GM12878 (cell line): ENCODE measurements around the gene DNAI2. TPM values are rescaled to one million over a fixed set of nuclear protein-coding genes. Genes with fewer than 3 reads are reported as not detected.
A peak's percentile ranks its signal among the peaks of the same experiment; 100 is the strongest.

Experiments
- CHD2 ChIP-seq: IDR thresholded peaks from 2 replicates; pipeline ENCODE4 v1.6.1; 2011; ENCODE audit warnings: low read depth, low read length, improper control_type of control experiment, borderline replicate concordance
- DPF2 ChIP-seq: fragments of 450-650 bp; IDR thresholded peaks from 2 replicates; pipeline ENCODE4 v1.6.1; 2017; ENCODE audit warnings: mild to moderate bottlenecking
- IKZF2 ChIP-seq, 2 experiments: fragments of 450-650 bp; IDR thresholded peaks; 2 replicates each; pipeline ENCODE4 v1.6.1; 2017; ENCODE audit warnings: mild to moderate bottlenecking in 2 of 2, moderate library complexity in 2 of 2
- RAD21 ChIP-seq: IDR thresholded peaks from 2 replicates; pipeline ENCODE4 v1.6.1; 2011; ENCODE audit warnings: mild to moderate bottlenecking, low read depth, low read length, moderate library complexity; ENCODE audit not compliant: insufficient read depth
- ZBED1 ChIP-seq: IDR thresholded peaks from 2 replicates; pipeline ENCODE4 v1.6.1; 2016; ENCODE audit warnings: borderline replicate concordance
- polyA plus RNA-seq, 11 experiments: library from polyadenylated mRNA; depleted of rRNA in 4 of 11; unstranded in 6 of 11; stranded (reverse) in 5 of 11; fragments of >200 nt; fragmentation: Nextera tagmentation in 4 of 11; fragmentation: Illumina TruSeq in 1 of 11; extraction: Ambion mirVana in 4 of 11; extraction: Trizol in 1 of 11; gene quantifications; 1 replicate in 1 of 11; 2 replicates in 10 of 11; pipeline versions ENCODE4 v1.2.1 to v1.2.3, GENCODE V29; 2011 to 2016; ENCODE audit warnings: inconsistent platforms in 2 of 11, missing spikeins in 2 of 11, low read depth in 1 of 11
- total RNA-seq, 4 experiments: library from RNA; depleted of rRNA in 3 of 4; stranded (reverse); fragments of >200 nt in 3 of 4; fragmentation: Illumina TruSeq in 1 of 4; extraction: Trizol in 1 of 4; gene quantifications; 2 replicates each; pipeline versions ENCODE4 v1.2.1 to v1.2.3, GENCODE V29; 2013 to 2021
- TF ChIP-seq, protein P1 (sequence below): fragments of 150-350 bp; IDR thresholded peaks from 2 replicates; pipeline ENCODE4 v1.6.1; 2016; ENCODE audit warnings: low read depth, low read length
- TF ChIP-seq, protein P2 (sequence below): fragments of 450-650 bp; IDR thresholded peaks from 2 replicates; pipeline ENCODE4 v1.6.1; 2017; ENCODE audit warnings: low read depth, mild to moderate bottlenecking, moderate library complexity
- TF ChIP-seq, protein P3 (sequence below): fragments of 450-650 bp; IDR thresholded peaks from 2 replicates; pipeline ENCODE4 v1.6.1; 2017; ENCODE audit warnings: mild to moderate bottlenecking, moderate library complexity
- TF ChIP-seq, protein P4 (sequence below): IDR thresholded peaks from 2 replicates; pipeline ENCODE4 v1.6.1; 2012; ENCODE audit warnings: mild to moderate bottlenecking, low read depth, low read length

DNAI2 gene
- total and polyA plus RNA-seq, 10 of the 15 experiments (the other 5 are each of a cell fraction or from before 2014, with no cell fraction given): 0.04 to 1.8 (median 0.13) TPM

DNA sequence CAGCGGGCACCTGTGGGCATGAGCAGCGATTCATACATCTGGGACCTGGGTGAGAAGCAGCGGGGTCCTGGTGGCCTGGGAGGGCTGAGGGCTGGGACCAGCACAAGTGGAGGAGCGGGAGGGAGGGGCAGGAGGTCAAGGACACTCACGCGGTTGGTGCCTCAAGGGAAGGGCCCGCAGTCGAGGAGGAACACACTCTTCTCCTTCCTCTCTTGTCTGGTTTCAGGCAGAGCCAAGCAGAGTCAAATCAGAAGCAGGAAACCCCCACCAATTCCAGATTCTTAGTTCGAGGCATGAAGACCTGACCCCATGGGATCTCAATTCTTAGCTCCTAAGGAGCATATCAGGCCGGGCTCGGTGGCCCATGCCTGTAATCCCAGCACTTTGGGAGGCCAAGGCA is 15.7 kb downstream of the DNAI2 start (continued):
- TF ChIP-seq, protein P1, sequence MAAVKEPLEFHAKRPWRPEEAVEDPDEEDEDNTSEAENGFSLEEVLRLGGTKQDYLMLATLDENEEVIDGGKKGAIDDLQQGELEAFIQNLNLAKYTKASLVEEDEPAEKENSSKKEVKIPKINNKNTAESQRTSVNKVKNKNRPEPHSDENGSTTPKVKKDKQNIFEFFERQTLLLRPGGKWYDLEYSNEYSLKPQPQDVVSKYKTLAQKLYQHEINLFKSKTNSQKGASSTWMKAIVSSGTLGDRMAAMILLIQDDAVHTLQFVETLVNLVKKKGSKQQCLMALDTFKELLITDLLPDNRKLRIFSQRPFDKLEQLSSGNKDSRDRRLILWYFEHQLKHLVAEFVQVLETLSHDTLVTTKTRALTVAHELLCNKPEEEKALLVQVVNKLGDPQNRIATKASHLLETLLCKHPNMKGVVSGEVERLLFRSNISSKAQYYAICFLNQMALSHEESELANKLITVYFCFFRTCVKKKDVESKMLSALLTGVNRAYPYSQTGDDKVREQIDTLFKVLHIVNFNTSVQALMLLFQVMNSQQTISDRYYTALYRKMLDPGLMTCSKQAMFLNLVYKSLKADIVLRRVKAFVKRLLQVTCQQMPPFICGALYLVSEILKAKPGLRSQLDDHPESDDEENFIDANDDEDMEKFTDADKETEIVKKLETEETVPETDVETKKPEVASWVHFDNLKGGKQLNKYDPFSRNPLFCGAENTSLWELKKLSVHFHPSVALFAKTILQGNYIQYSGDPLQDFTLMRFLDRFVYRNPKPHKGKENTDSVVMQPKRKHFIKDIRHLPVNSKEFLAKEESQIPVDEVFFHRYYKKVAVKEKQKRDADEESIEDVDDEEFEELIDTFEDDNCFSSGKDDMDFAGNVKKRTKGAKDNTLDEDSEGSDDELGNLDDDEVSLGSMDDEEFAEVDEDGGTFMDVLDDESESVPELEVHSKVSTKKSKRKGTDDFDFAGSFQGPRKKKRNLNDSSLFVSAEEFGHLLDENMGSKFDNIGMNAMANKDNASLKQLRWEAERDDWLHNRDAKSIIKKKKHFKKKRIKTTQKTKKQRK: no peak
- TF ChIP-seq, protein P2, sequence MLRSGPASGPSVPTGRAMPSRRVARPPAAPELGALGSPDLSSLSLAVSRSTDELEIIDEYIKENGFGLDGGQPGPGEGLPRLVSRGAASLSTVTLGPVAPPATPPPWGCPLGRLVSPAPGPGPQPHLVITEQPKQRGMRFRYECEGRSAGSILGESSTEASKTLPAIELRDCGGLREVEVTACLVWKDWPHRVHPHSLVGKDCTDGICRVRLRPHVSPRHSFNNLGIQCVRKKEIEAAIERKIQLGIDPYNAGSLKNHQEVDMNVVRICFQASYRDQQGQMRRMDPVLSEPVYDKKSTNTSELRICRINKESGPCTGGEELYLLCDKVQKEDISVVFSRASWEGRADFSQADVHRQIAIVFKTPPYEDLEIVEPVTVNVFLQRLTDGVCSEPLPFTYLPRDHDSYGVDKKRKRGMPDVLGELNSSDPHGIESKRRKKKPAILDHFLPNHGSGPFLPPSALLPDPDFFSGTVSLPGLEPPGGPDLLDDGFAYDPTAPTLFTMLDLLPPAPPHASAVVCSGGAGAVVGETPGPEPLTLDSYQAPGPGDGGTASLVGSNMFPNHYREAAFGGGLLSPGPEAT: peak; percentile 87
- TF ChIP-seq RAD21: no peak
- peak; percentile 64 for TF ChIP-seq DPF2
- no peak for TF ChIP-seq ZBED1
- TF ChIP-seq, protein P3, sequence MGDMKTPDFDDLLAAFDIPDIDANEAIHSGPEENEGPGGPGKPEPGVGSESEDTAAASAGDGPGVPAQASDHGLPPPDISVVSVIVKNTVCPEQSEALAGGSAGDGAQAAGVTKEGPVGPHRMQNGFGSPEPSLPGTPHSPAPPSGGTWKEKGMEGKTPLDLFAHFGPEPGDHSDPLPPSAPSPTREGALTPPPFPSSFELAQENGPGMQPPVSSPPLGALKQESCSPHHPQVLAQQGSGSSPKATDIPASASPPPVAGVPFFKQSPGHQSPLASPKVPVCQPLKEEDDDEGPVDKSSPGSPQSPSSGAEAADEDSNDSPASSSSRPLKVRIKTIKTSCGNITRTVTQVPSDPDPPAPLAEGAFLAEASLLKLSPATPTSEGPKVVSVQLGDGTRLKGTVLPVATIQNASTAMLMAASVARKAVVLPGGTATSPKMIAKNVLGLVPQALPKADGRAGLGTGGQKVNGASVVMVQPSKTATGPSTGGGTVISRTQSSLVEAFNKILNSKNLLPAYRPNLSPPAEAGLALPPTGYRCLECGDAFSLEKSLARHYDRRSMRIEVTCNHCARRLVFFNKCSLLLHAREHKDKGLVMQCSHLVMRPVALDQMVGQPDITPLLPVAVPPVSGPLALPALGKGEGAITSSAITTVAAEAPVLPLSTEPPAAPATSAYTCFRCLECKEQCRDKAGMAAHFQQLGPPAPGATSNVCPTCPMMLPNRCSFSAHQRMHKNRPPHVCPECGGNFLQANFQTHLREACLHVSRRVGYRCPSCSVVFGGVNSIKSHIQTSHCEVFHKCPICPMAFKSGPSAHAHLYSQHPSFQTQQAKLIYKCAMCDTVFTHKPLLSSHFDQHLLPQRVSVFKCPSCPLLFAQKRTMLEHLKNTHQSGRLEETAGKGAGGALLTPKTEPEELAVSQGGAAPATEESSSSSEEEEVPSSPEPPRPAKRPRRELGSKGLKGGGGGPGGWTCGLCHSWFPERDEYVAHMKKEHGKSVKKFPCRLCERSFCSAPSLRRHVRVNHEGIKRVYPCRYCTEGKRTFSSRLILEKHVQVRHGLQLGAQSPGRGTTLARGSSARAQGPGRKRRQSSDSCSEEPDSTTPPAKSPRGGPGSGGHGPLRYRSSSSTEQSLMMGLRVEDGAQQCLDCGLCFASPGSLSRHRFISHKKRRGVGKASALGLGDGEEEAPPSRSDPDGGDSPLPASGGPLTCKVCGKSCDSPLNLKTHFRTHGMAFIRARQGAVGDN: peak; percentile 85
- peak; percentile 73 to 78; a peak in 3 of 4 replicates for TF ChIP-seq IKZF2 (IDR thresholded peaks at IDR 0.05)
- TF ChIP-seq, protein P4, sequence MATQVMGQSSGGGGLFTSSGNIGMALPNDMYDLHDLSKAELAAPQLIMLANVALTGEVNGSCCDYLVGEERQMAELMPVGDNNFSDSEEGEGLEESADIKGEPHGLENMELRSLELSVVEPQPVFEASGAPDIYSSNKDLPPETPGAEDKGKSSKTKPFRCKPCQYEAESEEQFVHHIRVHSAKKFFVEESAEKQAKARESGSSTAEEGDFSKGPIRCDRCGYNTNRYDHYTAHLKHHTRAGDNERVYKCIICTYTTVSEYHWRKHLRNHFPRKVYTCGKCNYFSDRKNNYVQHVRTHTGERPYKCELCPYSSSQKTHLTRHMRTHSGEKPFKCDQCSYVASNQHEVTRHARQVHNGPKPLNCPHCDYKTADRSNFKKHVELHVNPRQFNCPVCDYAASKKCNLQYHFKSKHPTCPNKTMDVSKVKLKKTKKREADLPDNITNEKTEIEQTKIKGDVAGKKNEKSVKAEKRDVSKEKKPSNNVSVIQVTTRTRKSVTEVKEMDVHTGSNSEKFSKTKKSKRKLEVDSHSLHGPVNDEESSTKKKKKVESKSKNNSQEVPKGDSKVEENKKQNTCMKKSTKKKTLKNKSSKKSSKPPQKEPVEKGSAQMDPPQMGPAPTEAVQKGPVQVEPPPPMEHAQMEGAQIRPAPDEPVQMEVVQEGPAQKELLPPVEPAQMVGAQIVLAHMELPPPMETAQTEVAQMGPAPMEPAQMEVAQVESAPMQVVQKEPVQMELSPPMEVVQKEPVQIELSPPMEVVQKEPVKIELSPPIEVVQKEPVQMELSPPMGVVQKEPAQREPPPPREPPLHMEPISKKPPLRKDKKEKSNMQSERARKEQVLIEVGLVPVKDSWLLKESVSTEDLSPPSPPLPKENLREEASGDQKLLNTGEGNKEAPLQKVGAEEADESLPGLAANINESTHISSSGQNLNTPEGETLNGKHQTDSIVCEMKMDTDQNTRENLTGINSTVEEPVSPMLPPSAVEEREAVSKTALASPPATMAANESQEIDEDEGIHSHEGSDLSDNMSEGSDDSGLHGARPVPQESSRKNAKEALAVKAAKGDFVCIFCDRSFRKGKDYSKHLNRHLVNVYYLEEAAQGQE: no peak
- TF ChIP-seq CHD2: 0 out of 2 replicates have a peak, but pooled peaks have one; percentile 21
- TF ChIP-seq, all 136 proteins: peak for 19
